Endometrium (tissue), 2 donors: ENCODE data around the gene FERMT3.

Source experiments
- FAIRE-seq: peaks from 2 replicates; lab custom pipeline; 2012; peaks lifted over from hg19 to GRCh38; lab: Jason Lieb, UNC
- donor health status: control.
- donor health status: control.

FERMT3 gene

DNA sequence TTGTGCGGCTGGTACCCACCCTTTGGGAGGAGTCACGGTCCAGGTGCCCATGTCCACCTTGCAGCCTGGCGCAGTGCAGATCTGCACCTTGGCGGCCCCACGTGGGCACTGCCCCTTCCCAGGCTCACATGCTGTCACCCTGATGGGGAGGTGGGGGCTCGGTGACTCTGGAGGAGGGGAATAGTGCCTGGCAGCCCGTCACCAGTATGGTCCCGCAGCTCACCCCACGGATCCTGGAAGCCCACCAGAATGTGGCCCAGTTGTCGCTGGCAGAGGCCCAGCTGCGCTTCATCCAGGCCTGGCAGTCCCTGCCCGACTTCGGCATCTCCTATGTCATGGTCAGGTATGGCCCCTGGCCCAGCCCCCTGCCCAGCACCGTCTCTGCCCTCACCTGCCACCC, 14.3 kb downstream of the FERMT3 start:
- no peak for FAIRE-seq

DNA sequence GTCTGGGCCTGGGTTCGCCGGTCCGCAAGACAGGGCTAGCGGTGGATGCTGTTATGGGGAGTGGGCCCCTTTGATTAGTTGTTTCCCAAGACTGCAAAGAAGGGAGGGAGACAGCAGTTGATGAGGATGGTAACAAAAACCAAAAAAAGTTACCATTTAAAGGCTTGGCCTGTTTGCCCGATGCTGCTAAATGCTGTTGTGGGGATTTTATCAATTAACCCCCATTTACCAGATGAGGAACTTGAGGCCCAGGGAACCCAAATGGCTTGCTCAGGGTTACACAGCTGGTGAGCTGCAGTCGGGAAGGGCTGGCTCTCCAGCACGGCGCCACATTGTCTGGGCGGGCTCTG, 16.1 kb downstream of the FERMT3 start:
- FAIRE-seq = no peak

DNA sequence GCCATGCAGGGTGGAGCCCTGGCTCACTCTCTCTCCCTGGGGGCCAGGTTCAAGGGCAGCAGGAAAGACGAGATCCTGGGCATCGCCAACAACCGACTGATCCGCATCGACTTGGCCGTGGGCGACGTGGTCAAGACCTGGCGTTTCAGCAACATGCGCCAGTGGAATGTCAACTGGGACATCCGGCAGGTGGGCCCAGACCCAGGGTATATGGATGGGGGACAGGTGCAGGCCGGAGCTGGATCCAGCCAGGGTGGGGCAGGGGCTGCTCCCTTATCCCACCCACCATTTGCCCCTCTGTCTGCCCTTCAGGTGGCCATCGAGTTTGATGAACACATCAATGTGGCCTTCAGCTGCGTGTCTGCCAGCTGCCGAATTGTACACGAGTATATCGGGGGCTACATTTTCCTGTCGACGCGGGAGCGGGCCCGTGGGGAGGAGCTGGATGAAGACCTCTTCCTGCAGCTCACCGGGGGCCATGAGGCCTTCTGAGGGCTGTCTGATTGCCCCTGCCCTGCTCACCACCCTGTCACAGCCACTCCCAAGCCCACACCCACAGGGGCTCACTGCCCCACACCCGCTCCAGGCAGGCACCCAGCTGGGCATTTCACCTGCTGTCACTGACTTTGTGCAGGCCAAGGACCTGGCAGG, 16.6 kb downstream of the FERMT3 start:
- no peak for FAIRE-seq

DNA sequence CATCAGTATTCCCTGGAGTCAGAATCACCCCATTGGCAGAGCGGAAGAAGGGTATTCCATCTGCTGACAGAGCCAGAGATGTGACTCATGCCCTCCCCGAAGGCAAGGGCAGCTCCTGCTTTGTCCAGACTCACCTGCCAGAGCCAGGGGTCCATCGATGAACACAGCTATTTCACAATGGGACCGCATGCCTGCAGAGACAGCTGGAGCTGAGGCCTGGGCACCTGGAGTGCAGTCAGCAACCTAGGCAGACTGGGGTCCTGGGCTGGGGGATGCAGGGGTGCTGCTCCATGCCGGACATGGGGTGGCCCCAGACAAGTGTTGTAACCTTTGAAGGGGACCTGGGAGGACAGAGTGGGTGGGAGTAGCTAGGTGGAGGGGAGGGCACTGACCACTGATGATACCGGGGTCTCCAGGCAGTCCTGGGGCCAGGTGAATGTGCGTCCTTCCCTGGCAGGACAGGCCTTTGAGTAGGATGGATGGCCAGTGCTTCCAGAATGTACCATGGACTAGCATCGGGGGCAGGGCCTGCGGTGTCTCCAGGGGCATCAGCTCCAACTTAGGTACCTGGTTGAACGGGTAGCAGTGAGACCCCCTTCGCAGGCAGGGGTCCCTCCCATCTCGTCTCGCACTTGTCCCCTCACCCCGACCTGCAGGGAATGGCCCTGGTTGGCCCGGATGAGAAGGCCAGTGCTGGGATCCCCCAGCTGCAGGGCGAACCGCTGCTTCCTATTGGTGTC, 17.8 kb downstream of the FERMT3 start:
- no peak for FAIRE-seq

DNA sequence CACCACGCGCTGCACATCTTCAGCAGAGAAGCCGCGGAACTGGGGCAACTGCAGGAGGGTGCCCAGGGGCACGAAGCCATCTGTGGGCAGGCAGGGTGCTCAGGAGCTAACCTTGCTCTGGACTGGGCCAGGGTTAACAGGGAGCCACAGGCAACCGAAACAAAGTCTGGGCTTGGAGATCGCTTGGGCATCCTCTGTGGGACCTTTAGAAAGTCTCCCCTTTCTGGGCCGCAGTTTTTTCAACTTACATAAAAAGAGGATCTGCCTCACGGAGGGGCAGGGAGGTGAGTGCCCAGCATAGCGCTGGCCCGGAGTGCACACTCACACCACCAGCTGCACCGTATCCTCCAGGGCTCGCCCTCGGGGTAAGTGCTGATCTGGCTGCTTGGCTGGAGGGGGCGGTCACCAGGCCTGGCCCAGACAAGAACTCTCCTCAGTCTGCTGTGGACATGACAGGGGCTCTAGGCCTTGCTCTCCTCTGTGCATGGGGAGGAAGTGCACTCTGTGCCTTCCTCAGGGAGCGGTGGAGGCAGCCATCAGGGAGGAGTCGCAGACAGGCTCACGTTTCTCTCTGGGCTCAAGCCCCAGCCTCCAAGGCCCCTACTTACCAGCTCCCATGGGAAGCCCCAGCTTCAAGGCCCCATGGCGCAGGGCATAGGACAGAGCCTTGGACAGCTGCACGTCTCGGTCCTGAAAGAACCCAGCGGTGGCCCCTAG, 18.5 kb downstream of the FERMT3 start:
- FAIRE-seq = no peak

DNA sequence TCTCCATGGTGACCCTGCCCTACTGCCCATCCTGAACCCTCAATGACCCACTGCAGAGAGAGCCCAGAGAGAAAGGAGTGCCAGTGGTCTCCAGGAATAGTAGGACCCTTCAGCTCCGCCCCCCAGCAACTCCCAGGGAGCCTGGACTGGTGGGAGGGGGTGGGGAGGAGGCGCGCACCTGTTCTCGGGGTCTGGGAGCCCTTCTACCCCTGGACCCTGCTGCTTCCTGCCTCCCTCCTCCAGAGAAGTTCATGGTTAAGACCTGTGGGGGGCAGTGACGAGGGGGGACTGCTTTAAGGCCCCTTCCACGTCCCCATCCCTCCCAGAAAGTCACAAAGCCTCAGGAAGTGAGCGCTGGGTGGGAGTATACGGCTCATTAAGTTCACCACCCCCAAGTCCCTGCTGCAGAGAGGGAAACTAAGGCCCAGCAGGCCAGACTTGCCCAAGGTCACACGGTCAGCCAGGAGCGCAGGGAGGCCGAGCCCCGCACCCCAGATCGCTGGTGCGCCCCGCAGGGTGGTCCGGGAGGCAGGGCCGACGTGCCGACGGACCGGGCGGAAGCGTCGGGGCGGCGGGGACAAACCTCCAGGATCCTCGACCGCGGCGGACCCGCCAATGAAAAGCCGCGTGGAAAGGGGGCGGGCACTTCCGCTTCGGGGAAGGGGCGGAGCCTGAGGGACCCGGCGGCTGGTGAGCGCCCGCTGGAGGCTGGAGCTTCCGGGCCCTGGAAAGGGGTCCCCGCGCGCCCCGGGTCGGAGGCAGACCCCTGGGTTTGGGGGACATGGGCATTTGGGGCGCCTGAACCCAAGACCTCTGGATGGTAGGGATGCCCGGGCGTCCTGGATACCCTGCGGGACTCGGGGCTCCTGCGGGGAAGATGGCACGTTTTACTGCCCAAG, 19.3 kb downstream of the FERMT3 start, which contains the start of the genes NUDT22 and TRPT1:
Gene NUDT22 (plus strand): TSS at position 667 of the 899 bp plus-strand sequence. CDS start 379 bp downstream, outside the sequence.
Gene TRPT1 (minus strand): TSS at position 579 of the 899 bp plus-strand sequence. CDS start 326 bp downstream, at position 253.
- FAIRE-seq = no peak

DNA sequence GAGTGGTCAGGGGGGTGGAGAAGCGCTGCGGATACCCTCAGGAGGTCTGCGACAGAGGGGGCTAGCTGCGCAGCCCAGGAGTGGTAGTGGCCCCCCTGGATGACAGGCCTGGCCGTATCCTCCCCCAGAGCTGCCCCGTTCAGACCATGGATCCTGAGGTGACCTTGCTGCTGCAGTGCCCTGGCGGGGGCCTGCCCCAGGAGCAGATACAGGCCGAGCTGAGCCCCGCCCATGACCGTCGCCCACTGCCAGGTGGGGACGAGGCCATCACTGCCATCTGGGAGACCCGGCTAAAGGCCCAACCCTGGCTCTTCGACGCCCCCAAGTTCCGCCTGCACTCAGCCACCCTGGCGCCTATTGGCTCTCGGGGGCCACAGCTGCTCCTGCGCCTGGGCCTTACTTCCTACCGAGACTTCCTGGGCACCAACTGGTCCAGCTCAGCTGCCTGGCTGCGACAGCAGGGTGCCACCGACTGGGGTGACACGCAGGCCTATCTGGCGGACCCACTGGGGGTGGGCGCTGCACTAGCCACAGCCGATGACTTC, 20.1 kb downstream of the FERMT3 start:
- FAIRE-seq = no peak

DNA sequence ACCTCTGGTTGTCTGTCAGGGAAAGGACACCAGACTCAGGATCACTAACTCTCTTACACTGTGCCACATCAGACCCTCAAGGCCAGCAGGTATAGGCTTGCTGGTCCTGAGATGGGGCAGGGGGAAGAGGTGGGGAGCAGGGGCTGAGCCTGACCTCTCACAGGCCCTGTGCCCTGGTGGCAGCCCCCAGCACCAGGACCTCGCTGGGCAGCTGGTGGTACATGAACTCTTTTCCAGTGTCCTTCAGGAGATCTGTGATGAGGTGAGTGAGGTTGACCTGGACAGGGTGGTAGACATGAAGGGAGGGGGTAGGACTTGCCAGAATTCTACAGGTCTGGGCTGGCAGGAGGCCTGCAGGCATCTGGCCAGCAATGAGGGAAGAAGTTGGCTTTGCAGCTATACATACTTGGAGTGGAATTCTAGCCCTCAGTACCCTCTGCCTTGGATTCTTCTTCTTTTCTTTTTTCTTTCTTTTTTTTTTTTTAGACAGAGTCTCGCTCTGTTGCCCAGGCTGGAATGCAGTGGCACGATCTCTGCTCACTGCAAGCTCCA, 21.0 kb downstream of the FERMT3 start:
- no peak for FAIRE-seq

DNA sequence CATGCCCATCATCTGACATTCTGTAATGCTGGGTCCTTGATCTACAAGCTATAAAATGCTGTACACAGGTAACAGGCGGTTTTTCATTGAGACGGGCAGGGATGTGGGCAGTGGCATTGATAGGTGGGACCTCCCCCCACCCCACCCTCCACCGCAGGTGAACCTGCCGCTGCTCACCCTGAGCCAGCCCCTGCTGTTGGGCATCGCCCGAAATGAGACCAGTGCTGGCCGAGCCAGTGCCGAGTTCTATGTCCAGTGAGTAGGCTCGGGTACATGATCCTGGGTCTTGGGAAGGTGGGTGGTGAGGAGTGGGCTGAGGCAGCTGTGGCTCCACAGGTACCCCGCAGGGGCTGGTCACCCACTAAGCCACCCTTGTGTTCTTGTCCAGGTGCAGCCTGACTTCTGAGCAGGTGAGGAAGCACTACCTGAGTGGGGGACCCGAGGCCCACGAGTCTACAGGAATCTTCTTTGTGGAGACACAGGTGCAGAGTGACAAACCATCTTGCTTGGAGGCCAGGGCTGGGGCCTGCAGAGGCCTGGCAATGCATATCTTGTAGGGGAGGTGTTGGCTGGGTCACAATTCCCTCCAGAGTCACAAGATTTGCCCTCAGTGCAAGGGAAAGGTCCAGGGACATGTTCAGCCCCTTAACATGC, 22.7 kb downstream of the FERMT3 start:
- no peak for FAIRE-seq

DNA sequence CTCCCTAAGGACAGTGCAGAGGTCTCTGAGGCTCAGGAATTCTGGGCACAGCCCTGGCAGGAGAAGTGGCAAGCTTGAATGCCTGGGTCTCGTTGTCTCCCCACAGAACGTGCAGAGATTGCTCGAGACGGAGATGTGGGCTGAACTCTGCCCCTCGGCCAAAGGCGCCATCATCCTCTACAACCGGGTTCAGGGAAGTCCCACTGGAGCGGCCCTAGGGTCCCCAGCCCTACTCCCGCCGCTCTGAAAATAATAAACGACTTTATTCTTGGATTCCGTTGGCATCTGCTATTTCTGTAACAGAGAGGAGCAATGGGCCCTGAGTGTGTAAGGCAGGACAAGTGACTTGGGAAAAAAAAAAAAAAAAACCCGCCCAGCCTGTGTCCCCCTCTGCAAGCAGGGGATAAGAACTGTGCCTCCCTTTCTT, 23.2 kb downstream of the FERMT3 start:
- FAIRE-seq = no peak

DNA sequence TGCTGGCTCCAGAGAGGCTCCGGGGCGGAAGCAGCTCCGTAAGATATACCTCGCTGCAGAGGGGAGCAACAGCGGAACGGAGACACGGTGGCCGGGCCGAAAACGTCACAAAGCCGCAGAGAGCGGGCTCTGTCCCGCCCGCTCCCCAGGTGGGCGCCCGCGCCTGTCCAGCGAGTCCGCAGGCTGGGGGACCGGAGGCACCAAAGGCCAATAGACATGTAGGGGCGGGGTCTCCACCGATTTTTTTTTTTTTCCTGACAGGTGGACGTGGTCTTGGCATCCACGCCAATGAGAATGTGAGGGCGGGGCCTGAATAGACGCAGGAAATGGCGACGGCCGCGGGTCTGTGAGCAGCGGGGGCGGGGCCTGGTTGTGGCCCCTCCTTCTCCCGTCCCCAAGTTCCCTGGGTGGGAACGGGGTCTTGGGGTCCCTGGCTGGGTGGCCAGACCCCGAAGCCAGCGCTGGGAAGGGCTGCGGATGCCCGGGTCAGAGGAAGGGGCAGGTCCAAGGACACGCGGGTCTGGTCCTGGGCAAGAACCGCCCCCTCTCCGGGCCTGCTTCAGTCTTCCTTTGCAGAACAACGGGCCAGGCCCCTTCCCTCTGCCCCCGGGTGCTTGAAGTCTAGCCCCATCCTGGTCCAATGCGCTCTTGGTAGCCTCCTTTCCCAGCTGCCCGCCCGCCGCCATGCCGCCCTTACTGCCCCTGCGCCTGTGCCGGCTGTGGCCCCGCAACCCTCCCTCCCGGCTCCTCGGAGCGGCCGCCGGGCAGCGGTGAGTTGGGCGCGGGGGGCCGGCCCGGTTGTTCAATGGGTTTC, 23.9 kb downstream of the FERMT3 start, which contains the start of gene DNAJC4:
Gene DNAJC4 (plus strand): TSS at position 378 of the 814 bp plus-strand sequence. CDS start 307 bp downstream, at position 685.
- peak; percentile 61 for FAIRE-seq

DNA sequence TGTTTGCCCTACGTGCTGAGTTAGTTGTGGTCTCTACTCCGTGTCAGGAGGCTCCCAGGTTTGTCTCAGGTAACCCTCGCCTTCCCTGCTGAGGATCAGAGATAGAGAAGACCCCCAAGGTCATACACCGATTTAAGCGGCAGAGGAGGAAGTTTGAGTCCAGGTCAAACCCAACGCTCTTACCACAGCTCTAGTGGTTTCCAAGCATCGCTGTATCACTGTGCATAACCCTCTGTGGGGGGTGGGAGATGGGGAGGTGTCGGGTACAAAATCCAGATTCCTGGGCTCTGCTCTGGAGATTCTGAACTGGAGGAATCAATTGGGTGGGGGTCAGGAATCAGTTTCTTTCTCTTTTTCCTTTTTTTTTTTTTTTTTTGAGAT, 24.5 kb downstream of the FERMT3 start:
- no peak for FAIRE-seq

DNA sequence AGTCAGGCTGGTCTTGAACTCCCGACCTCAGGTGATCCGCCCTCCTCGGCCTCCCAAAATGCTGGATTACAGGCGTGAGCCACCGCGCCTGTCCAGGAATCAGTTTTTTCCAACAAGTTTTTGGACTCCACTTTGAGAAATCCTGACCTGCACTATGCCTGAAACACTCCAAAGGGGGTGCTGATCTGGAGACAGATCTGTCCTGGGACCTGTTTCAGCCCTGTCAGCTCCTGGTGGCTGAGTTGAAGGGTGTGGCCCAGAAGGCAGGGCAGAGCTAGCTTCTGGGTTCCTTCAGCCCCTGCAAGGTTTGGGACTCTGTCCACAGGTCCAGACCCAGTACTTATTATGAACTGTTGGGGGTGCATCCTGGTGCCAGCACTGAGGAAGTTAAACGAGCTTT, 25.0 kb downstream of the FERMT3 start:
- no peak for FAIRE-seq

DNA sequence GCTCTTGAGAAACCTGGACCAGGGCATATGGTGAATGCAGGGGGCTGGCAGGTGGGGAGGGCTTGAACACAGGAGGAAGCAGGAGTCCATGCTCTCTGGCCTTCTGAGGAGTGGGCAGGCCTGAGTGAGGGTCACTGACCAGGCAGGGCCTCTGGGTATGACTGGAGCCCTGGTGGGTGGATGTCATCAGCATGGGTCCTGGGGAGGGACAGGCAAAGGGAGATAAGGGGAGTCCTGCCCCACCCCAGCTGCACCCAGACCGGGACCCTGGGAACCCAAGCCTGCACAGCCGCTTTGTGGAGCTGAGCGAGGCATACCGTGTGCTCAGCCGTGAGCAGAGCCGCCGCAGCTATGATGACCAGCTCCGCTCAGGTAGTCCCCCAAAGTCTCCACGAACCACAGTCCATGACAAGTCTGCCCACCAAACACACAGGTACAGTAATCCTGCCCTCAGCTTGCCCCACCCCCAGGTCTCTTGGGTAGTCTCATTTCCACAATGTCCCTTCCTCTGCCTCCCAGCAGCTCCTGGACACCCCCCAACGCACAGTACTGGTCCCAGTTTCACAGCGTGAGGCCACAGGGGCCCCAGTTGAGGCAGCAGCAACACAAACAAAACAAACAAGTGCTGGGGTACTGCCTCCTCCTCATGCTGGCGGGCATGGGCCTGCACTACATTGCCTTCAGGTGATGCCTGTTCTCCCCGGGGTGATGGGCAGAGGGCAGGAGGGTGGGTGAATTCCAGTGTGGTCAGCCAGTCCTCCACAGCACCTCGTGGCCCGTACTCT, 25.9 kb downstream of the FERMT3 start:
- no peak for FAIRE-seq

DNA sequence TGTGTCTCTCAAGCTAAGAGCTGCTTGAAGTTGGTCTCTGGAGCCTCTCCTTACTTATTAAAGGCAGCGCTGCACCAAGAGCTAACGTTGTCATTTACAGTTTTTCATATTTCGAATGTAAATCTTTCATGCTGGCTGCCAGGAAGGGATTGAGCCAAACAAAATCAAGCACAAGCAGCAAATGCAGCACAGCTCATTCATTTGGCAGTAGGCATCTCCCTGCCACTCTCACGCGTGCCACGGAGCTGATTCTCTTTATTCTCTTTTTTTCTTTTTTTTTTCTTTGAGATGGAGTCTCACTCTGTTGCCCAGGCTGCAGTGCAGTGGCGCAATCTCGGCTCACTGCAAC, 26.4 kb downstream of the FERMT3 start:
- no peak for FAIRE-seq

DNA sequence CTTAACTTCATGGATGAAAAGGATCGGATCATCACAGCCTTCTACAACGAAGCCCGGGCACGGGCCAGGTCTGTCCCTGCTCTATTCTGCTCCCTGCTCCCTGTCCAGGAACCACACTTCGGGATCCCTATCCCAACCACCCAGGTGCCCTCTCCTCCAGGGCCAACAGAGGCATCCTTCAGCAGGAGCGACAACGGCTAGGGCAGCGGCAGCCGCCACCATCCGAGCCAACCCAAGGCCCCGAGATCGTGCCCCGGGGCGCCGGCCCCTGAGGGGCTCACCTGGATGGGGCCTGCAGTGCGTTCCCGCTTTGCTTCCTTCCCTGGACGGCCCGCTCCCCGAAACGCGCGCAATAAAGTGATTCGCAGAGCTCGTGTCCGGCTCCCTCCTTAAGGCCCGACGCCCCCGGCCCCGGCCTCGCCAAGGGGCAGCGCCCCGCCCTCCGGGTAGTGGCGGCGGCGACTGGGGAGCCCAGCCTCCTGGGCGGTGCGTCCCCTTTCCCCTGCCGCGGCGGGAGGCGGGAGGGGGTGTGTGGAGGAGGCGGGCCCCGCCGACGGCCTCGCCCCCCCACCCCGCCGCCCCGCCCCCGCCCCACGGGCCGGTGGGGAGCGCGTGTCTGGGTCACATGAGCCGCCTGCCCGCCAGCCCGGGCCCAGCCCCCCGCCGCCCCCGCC, 27.5 kb downstream of the FERMT3 start, which contains the start of gene VEGFB:
Gene VEGFB (plus strand): TSS at position 672 of the 674 bp plus-strand sequence. CDS start 250 bp downstream, outside the sequence.
- no peak for FAIRE-seq

DNA sequence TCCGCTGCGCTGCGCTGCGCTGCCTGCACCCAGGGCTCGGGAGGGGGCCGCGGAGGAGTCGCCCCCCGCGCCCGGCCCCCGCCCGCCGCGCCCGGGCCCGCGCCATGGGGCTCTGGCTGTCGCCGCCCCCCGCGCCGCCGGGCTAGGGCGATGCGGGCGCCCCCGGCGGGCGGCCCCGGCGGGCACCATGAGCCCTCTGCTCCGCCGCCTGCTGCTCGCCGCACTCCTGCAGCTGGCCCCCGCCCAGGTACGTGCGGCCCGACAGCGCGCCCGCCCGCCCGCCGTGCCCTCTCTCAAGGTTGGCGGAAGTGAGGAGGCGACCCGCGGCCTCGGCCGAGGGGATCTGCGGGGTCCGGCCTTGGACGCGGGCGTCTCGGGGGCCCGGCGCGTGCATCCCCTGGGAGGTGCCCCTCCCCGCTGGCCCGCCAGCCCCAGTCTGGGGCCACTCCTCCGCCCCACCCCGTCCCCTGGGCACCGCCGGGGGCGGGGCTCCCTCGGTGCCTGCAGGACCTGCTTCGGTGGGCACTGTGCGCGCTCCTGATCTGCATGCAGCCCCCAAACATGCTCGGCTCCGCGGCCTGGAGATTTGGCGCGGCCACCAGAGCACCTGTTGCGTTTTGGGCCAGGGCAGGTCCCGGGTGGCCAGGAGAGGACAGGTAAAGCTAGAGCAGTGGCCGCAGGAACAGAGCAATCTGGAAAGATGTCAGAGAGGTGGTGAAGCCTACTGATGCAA, 28.3 kb downstream of the FERMT3 start:
- no peak for FAIRE-seq
